Suprapubic skin (tissue), 4 donors: Measurements from ENCODE around the gene HSPA1L. TPM values are rescaled to one million over a fixed set of nuclear protein-coding genes. Genes with fewer than 3 reads are reported as not detected.
"Not testable (repeated sequence)": the region's sequence is repeated elsewhere in the genome, so short reads cannot be mapped to it uniquely, and the experiment has no call there.

Source experiments
- DNase-seq, 2 donors: peaks; one replicate each; pipeline ENCODE4 v3.0.0-alpha.2; 2019; ENCODE audit warnings: low spot score in 2 of 2
- H3K27ac ChIP-seq: fragments of 200-600 bp; sonication (generic); one replicate; pipeline ENCODE4 v1.5.1; 2019
- H3K27me3 ChIP-seq: fragments of 200-600 bp; sonication (generic); one replicate; pipeline ENCODE4 v1.5.1; 2019
- H3K36me3 ChIP-seq: fragments of 200-600 bp; sonication (generic); one replicate; pipeline ENCODE4 v1.5.1; 2019
- H3K4me1 ChIP-seq: fragments of 200-600 bp; sonication (generic); one replicate; pipeline ENCODE4 v1.5.1; 2019
- H3K4me3 ChIP-seq: fragments of 200-600 bp; sonication (generic); one replicate; pipeline ENCODE4 v1.5.1; 2019; ENCODE audit warnings: mild to moderate bottlenecking
- H3K9me3 ChIP-seq: fragments of 200-600 bp; sonication (generic); one replicate; pipeline ENCODE4 v1.5.1; 2019
- EP300 ChIP-seq: sonication (generic); formaldehyde crosslinking; IDR thresholded peaks from one replicate; pipeline ENCODE4 v1.6.1; 2017; ENCODE audit warnings: antibody characterized with exemption
- POLR2A ChIP-seq, 2 donors: fragments of 450-650 bp; IDR thresholded peaks; one replicate each; pipeline ENCODE4 v1.6.1; 2017; ENCODE audit warnings: antibody characterized with exemption in 2 of 2, mild to moderate bottlenecking in 2 of 2, moderate library complexity in 2 of 2
- POLR2AphosphoS5 ChIP-seq, 3 donors: sonication (generic); formaldehyde crosslinking; IDR thresholded peaks; one replicate each; pipeline ENCODE4 v1.6.1; 2017; ENCODE audit warnings: antibody characterized with exemption in 3 of 3
- WGBS: methylation state at CpG from one replicate; pipeline ENCODE4 v1.1.5; 2018; 5-methylcytosine and 5-hydroxymethylcytosine counted together
- total RNA-seq, 4 donors: library from RNA; depleted of rRNA; stranded (reverse); fragments of >200 nt; gene quantifications; one replicate each; pipeline ENCODE4 v1.1.0, GENCODE V29; 2016
- TF ChIP-seq, protein P1 (sequence below), 2 donors: fragments of 200-600 bp in 1 of 2; fragments of 450-650 bp in 1 of 2; sonication (generic) in 1 of 2; IDR thresholded peaks; one replicate each; pipeline ENCODE4 v1.5.1; 2016 to 2019; ENCODE audit warnings: antibody characterized with exemption in 2 of 2, mild to moderate bottlenecking in 1 of 2, moderate library complexity in 1 of 2

HSPA1L gene
- total RNA-seq, 4 donors from 2014 or later: 0.83 to 3.1 (median 1.8) TPM

DNA sequence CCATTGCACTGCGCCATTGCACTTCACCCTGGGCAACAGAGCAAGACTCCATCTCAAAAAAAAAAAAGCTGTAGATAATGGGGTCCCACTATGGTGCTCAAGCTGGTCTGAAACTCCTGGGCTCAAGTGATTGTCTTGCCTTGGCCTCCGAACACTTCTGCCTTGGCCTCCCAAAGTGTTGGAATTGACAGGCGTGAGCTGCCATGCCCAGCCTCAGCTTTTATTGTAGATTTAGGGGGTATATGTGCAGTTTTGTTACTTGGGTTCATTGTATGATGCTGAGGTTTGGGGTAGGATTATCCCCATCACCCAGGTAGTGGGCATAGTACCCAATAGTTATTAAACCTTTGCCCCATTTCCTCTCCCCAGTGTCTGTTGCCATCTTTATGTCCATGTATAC is 23.9 kb upstream of the HSPA1L start:
- 93% methylated on average over 3 of the region's 3 CpGs for WGBS
- no peaks in the 10 kb centered on the region for H3K27me3 ChIP-seq
- no peak for DNase-seq
- H3K4me3 ChIP-seq: no peak overlapping the region
- H3K9me3 ChIP-seq: no peaks in the 10 kb centered on the region
- peaks cover 42% of the 10 kb centered on the region for H3K4me1 ChIP-seq
- H3K27ac ChIP-seq: no peak overlapping the region
- peaks cover 41% of the 10 kb centered on the region for H3K36me3 ChIP-seq
- TF ChIP-seq EP300 (no peak), POLR2AphosphoS5 (IDR thresholded peaks at IDR 0.05) (no peak), POLR2A (IDR thresholded peaks at IDR 0.05) (no peak)
- TF ChIP-seq, protein P1, sequence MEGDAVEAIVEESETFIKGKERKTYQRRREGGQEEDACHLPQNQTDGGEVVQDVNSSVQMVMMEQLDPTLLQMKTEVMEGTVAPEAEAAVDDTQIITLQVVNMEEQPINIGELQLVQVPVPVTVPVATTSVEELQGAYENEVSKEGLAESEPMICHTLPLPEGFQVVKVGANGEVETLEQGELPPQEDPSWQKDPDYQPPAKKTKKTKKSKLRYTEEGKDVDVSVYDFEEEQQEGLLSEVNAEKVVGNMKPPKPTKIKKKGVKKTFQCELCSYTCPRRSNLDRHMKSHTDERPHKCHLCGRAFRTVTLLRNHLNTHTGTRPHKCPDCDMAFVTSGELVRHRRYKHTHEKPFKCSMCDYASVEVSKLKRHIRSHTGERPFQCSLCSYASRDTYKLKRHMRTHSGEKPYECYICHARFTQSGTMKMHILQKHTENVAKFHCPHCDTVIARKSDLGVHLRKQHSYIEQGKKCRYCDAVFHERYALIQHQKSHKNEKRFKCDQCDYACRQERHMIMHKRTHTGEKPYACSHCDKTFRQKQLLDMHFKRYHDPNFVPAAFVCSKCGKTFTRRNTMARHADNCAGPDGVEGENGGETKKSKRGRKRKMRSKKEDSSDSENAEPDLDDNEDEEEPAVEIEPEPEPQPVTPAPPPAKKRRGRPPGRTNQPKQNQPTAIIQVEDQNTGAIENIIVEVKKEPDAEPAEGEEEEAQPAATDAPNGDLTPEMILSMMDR (IDR thresholded peaks at IDR 0.05): no peak

DNA sequence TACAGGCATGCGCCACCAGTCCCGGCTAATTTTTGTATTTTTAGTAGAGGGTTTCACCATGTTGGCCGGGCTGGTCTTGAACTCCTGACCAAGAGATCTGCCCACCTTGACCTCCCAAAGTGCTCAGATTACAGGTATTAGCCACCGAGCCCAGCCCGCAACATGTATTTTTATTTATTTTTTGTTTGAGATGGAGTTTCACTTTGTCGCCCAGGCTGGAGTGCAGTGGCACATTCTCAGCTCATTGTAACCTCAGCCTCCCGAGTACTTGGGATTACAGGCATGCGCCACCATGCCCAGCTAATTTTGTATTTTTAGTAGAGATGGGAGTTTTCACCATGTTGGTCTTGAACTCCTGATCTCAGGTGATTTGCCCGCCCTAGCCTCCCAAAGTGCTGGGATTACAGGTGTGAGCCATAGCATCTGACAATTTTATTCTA is 23.1 kb upstream of the HSPA1L start:
- Histone ChIP-seq H3K36me3 (peaks cover 41% of the 10 kb centered on the region), H3K4me1 (peaks cover 46% of the 10 kb centered on the region)
- H3K4me3 ChIP-seq, H3K27me3 ChIP-seq, DNase-seq, H3K27ac ChIP-seq, H3K9me3 ChIP-seq: not testable (repeated sequence)
- 88% methylated on average over 9 of the region's 9 CpGs for WGBS

DNA sequence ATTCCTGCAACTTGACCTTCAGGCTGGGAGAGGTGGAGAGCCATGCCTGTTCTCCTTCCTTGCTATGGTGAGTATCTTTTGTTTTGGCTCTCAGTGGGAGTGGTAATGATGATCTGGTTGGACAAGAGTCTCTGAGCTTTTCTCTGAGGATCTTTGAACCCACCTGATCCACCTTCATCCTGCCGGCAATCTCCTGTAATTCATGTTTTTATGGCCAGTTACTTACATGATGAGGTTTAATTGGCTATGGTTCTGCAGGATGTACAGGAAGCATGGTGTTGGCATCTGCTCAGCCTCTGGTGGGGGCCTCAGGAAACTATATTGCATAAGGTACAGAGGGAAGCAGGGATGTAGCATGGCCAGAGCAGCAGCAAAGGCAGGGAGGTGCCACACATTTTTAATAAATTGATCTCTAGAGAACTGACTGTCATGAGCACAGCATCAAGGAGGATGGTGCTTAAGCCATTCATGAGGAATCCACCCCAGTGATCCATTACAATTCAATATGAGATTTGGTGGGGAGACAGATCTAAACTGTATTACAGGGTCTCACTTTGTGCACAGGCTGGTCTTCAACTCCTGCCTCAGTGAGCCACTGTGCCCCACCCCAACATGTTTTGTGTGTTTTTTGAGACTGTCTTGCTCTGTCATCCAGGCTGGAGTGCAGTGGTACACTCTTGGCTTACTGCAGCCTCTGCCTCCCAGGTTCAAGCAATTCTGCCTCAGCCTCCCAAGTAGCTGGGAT is 22.5 kb upstream of the HSPA1L start:
- Histone ChIP-seq H3K36me3 (peaks cover 41% of the 10 kb centered on the region), H3K27me3 (no peaks in the 10 kb centered on the region), H3K9me3 (no peaks in the 10 kb centered on the region), H3K27ac (peak overlapping the region; percentile 49), H3K4me1 (peaks cover 52% of the 10 kb centered on the region), H3K4me3 (peak overlapping the region; percentile 81)
- 45% methylated on average over 1 of the region's 1 CpG for WGBS
- DNase-seq: no peak
- TF ChIP-seq POLR2A (IDR thresholded peaks at IDR 0.05) (no peak), EP300 (no peak), POLR2AphosphoS5 (IDR thresholded peaks at IDR 0.05) (no peak)
- TF ChIP-seq, protein P1 (IDR thresholded peaks at IDR 0.05): no peak

GRCh38 chr6:31836474-31837368 is 21.6 kb upstream of the HSPA1L start:
- H3K4me3 ChIP-seq: peak overlapping the region; percentile 81
- H3K9me3 ChIP-seq: no peaks in the 10 kb centered on the region
- H3K27ac ChIP-seq: peak overlapping the region; percentile 49
- TF ChIP-seq POLR2A (IDR thresholded peaks at IDR 0.05) (no peak), EP300 (no peak), POLR2AphosphoS5 (IDR thresholded peaks at IDR 0.05) (no peak)
- TF ChIP-seq, protein P1 (IDR thresholded peaks at IDR 0.05): no peak
- peaks cover 59% of the 10 kb centered on the region for H3K4me1 ChIP-seq
- 19% methylated on average over 12 of the region's 12 CpGs for WGBS
- H3K36me3 ChIP-seq: peaks cover 41% of the 10 kb centered on the region
- no peaks in the 10 kb centered on the region for H3K27me3 ChIP-seq
- DNase-seq: no peak

DNA sequence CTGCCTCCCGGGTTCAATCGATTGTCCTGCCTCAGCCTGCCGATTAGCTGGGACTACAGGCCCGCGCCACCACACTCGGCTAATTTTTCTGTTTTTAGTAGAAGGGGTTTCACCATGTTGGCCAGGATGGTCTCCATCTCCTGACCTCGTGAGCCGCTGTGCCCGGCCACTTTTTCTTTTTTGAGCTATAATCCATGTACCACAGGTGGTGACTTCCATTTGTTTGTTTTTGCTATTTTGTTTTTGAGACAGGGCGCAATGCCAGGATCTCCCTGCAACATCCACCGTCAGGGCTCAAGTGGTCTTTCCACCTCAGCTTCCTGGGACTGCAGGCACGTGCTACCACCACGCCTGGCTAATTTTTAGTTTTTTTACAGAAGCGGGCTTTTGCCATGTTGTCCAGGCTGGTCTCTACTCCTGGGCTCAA is 21.0 kb upstream of the HSPA1L start:
- TF ChIP-seq POLR2AphosphoS5 (IDR thresholded peaks at IDR 0.05): no peak
- no peak for TF ChIP-seq POLR2A (IDR thresholded peaks at IDR 0.05)
- TF ChIP-seq EP300: no peak
- Histone ChIP-seq H3K36me3 (peaks cover 41% of the 10 kb centered on the region), H3K4me3 (peak overlapping the region; percentile 81), H3K27ac (peak overlapping the region; percentile 49), H3K27me3 (no peaks in the 10 kb centered on the region), H3K9me3 (no peaks in the 10 kb centered on the region), H3K4me1 (peaks cover 65% of the 10 kb centered on the region)
- no peak for DNase-seq
- 36% methylated on average over 14 of the region's 14 CpGs for WGBS
